Activated CD4-positive, CD25-positive, alpha-beta regulatory T cell (primary cell): Measurements from ENCODE around the gene SFXN4.

Experiments
- DNase-seq, 4 experiments: peaks; one replicate each; lab custom pipeline; 2025; lab: John Stamatoyannopoulos, UW

The SFXN4 gene

GRCh38 chr10:119165171-119166117 lies at the start of gene SFXN4:
Gene SFXN4 (minus strand): TSS chr10:119165714. CDS start chr10:119165647, 67 bp downstream.
- DNase-seq: peak; percentile 56 to 72 (median 72)

GRCh38 chr10:119211625-119212441 lies 46.3 kb upstream of the SFXN4 start:
- no peak for DNase-seq

GRCh38 chr10:119211176-119211575 lies 45.7 kb upstream of the SFXN4 start:
- no peak for DNase-seq

GRCh38 chr10:119210633-119211032 lies 45.1 kb upstream of the SFXN4 start:
- DNase-seq: no peak

GRCh38 chr10:119209736-119210355 lies 44.3 kb upstream of the SFXN4 start:
- no peak for DNase-seq

GRCh38 chr10:119209035-119209735 lies 43.7 kb upstream of the SFXN4 start:
- peak; percentile 12 to 35 (median 22) for DNase-seq

- DNase-seq: no peak
Measured at GRCh38 chr10:119208553-119208940, 43.0 kb upstream of the SFXN4 start.

- DNase-seq: peak in 2 of 4 experiments; percentile 29 to 32
Measured at GRCh38 chr10:119207713-119208552, 42.4 kb upstream of the SFXN4 start.

- peak; percentile 83 to 95 (median 88) for DNase-seq
Measured at GRCh38 chr10:119207366-119207666, 41.8 kb upstream of the SFXN4 start, which contains the start of gene GRK5. Gene GRK5 (plus strand): TSS chr10:119207571. CDS start chr10:119207918, 347 bp downstream.

- peak; percentile 48 to 63 (median 52) for DNase-seq
Measured at GRCh38 chr10:119206603-119207365, 41.3 kb upstream of the SFXN4 start.

- DNase-seq: peak in 3 of 4 experiments; percentile 7 to 17 (median 12)
Measured at GRCh38 chr10:119205894-119206602, 40.5 kb upstream of the SFXN4 start.

GRCh38 chr10:119203006-119203405 lies 37.5 kb upstream of the SFXN4 start:
- no peak for DNase-seq

- DNase-seq: no peak
Measured at GRCh38 chr10:119201233-119201632, 35.7 kb upstream of the SFXN4 start.

GRCh38 chr10:119199231-119199992 lies 33.9 kb upstream of the SFXN4 start:
- no peak for DNase-seq

GRCh38 chr10:119198438-119198837 lies 32.9 kb upstream of the SFXN4 start:
- no peak for DNase-seq

- no peak for DNase-seq
Measured at GRCh38 chr10:119197921-119198320, 32.4 kb upstream of the SFXN4 start.

- no peak for DNase-seq
Measured at GRCh38 chr10:119191881-119192280, 26.4 kb upstream of the SFXN4 start.

GRCh38 chr10:119190954-119191785 lies 25.7 kb upstream of the SFXN4 start:
- no peak for DNase-seq
